ENCODE measurements around the gene SETBP1.

SETBP1 gene

GRCh38 chr18:44880170-44880569, 199.5 kb downstream of the SETBP1 start:
- H3K27me3 ChIP-seq (replicated peaks), result no peaks in the 10 kb centered on the region
- in situ Hi-C loops (cut with HindIII; ENCODE audit: low pct_ligation_motif_present, low sequenced_read_pairs), result no loop called here
- no peak for DNase-seq
- H3K4me3 ChIP-seq (ENCODE audit: low read depth, low read length), result no peak overlapping the region
- no peak overlapping the region for H3K27ac ChIP-seq
- TF ChIP-seq CTCF (IDR thresholded peaks at IDR 0.05; ENCODE audit: low read depth, low read length, missing control alignments), result no peak
- H3K36me3 ChIP-seq (replicated peaks), result no peaks in the 10 kb centered on the region

- Histone ChIP-seq H3K4me3 (ENCODE audit: low read depth, low read length) (no peak overlapping the region), H3K27me3 (replicated peaks) (no peaks in the 10 kb centered on the region), H3K27ac (no peak overlapping the region), H3K36me3 (replicated peaks) (no peaks in the 10 kb centered on the region)
- no peak for DNase-seq
- in situ Hi-C loops (cut with HindIII; ENCODE audit: low pct_ligation_motif_present, low sequenced_read_pairs), result no loop called here
- TF ChIP-seq CTCF (IDR thresholded peaks at IDR 0.05; ENCODE audit: low read depth, low read length, missing control alignments), result no peak
Measured at GRCh38 chr18:44881461-44882162, 200.9 kb downstream of the SETBP1 start.

GRCh38 chr18:44882163-44882868, 201.6 kb downstream of the SETBP1 start:
- no peak overlapping the region for H3K4me3 ChIP-seq (ENCODE audit: low read depth, low read length)
- no peaks in the 10 kb centered on the region for H3K36me3 ChIP-seq (replicated peaks)
- no peak for DNase-seq
- H3K27me3 ChIP-seq (replicated peaks), result no peaks in the 10 kb centered on the region
- in situ Hi-C loops (cut with HindIII; ENCODE audit: low pct_ligation_motif_present, low sequenced_read_pairs), result no loop called here
- no peak for TF ChIP-seq CTCF (IDR thresholded peaks at IDR 0.05; ENCODE audit: low read depth, low read length, missing control alignments)
- H3K27ac ChIP-seq, result no peak overlapping the region

GRCh38 chr18:44883671-44884070, 203.0 kb downstream of the SETBP1 start:
- H3K4me3 ChIP-seq (ENCODE audit: low read depth, low read length), result no peak overlapping the region
- no peaks in the 10 kb centered on the region for H3K27me3 ChIP-seq (replicated peaks)
- in situ Hi-C loops (cut with HindIII; ENCODE audit: low pct_ligation_motif_present, low sequenced_read_pairs), result no loop called here
- no peak for DNase-seq
- TF ChIP-seq CTCF (IDR thresholded peaks at IDR 0.05; ENCODE audit: low read depth, low read length, missing control alignments), result no peak
- H3K36me3 ChIP-seq (replicated peaks), result no peaks in the 10 kb centered on the region
- H3K27ac ChIP-seq, result no peak overlapping the region

GRCh38 chr18:44884431-44884830, 203.7 kb downstream of the SETBP1 start:
- H3K36me3 ChIP-seq (replicated peaks), result no peaks in the 10 kb centered on the region
- in situ Hi-C loops (cut with HindIII; ENCODE audit: low pct_ligation_motif_present, low sequenced_read_pairs), result no loop called here
- no peak for DNase-seq
- no peak overlapping the region for H3K27ac ChIP-seq
- no peak for TF ChIP-seq CTCF (IDR thresholded peaks at IDR 0.05; ENCODE audit: low read depth, low read length, missing control alignments)
- H3K4me3 ChIP-seq (ENCODE audit: low read depth, low read length), result no peak overlapping the region
- H3K27me3 ChIP-seq (replicated peaks), result no peaks in the 10 kb centered on the region
